ENCODE measurements around the gene TBC1D3H. TPM values are rescaled to one million over a fixed set of nuclear protein-coding genes. Genes with fewer than 3 reads are reported as not detected.
"Not testable (repeated sequence)": the region's sequence is repeated elsewhere in the genome, so short reads cannot be mapped to it uniquely, and the experiment has no call there.

Gene TBC1D3H
- 1 to 10 TPM in 1 of 2 experiments, not detected in 1; 2.6 TPM for total RNA-seq

- H3K36me3 Mint-ChIP-seq; H3K27ac Mint-ChIP-seq; H3K4me3 Mint-ChIP-seq; ATAC-seq (ENCODE audit: low read depth); H3K27me3 Mint-ChIP-seq; POLR2A ChIA-PET; DNase-seq; H3K9me3 Mint-ChIP-seq; H3K4me1 Mint-ChIP-seq: not testable (repeated sequence)
Measured at GRCh38 chr17:36388385-36389245, at the start of gene TBC1D3H. TBC1D3H (minus strand) TSS chr17:36388435; CDS start chr17:36386895, 1,540 bp downstream.

- H3K4me3 Mint-ChIP-seq; H3K9me3 Mint-ChIP-seq; ATAC-seq (ENCODE audit: low read depth); H3K27me3 Mint-ChIP-seq; POLR2A ChIA-PET; H3K27ac Mint-ChIP-seq; DNase-seq; H3K4me1 Mint-ChIP-seq; H3K36me3 Mint-ChIP-seq: not testable (repeated sequence)
Measured at GRCh38 chr17:36428891-36429290, 40.7 kb upstream of the TBC1D3H start.

GRCh38 chr17:36415180-36415941, 27.1 kb upstream of the TBC1D3H start:
- DNase-seq, H3K27me3 Mint-ChIP-seq: not testable (repeated sequence)

GRCh38 chr17:36390943-36391645, 2.9 kb upstream of the TBC1D3H start:
- H3K27me3 Mint-ChIP-seq; H3K4me1 Mint-ChIP-seq; POLR2A ChIA-PET; H3K9me3 Mint-ChIP-seq; H3K27ac Mint-ChIP-seq; DNase-seq; H3K36me3 Mint-ChIP-seq; H3K4me3 Mint-ChIP-seq; ATAC-seq (ENCODE audit: low read depth): not testable (repeated sequence)

More at GRCh38 chr17:36415180-36415941, 27.1 kb upstream of the TBC1D3H start:
- H3K4me1 Mint-ChIP-seq; H3K9me3 Mint-ChIP-seq; H3K36me3 Mint-ChIP-seq; ATAC-seq (ENCODE audit: low read depth); POLR2A ChIA-PET; H3K27ac Mint-ChIP-seq; H3K4me3 Mint-ChIP-seq: not testable (repeated sequence)

- H3K4me3 Mint-ChIP-seq; H3K36me3 Mint-ChIP-seq; POLR2A ChIA-PET; H3K9me3 Mint-ChIP-seq; ATAC-seq (ENCODE audit: low read depth); DNase-seq; H3K27ac Mint-ChIP-seq; H3K27me3 Mint-ChIP-seq; H3K4me1 Mint-ChIP-seq: not testable (repeated sequence)
Measured at GRCh38 chr17:36375938-36376337, 12.3 kb downstream of the TBC1D3H start.

- H3K4me3 Mint-ChIP-seq; H3K4me1 Mint-ChIP-seq; H3K27me3 Mint-ChIP-seq; H3K27ac Mint-ChIP-seq; DNase-seq; POLR2A ChIA-PET; H3K9me3 Mint-ChIP-seq; H3K36me3 Mint-ChIP-seq; ATAC-seq (ENCODE audit: low read depth): not testable (repeated sequence)
Measured at GRCh38 chr17:36362496-36362895, 25.7 kb downstream of the TBC1D3H start.

Other genes starting within 250 kb of the TBC1D3H start
- 1 to 10 TPM; 7.7 to 9.9 TPM for gene TBC1D3B, start 211.8 kb downstream of the TBC1D3H start, total RNA-seq
- 10 to 100 TPM; 13.7 to 18.4 TPM for gene CCL3L1, start 191.7 kb downstream of the TBC1D3H start, total RNA-seq
- gene CCL4L2, start 177.4 kb downstream of the TBC1D3H start, total RNA-seq = 1 to 10 TPM; 4.0 to 8.7 TPM
- gene TBC1D3I, start 123.9 kb downstream of the TBC1D3H start, total RNA-seq = under 1 TPM; 0.78 to 0.88 TPM
- not detected for gene TBC1D3G, start 64.6 kb downstream of the TBC1D3H start, total RNA-seq
- gene ZNHIT3, start 98.2 kb upstream of the TBC1D3H start, total RNA-seq = 10 to 100 TPM; 48.4 to 48.8 TPM
- gene MYO19, start 146.4 kb upstream of the TBC1D3H start, total RNA-seq = 100 to 1,000 TPM; 113 to 117 TPM
- gene PIGW, start 146.6 kb upstream of the TBC1D3H start, total RNA-seq = 10 to 100 TPM in 1 of 2 experiments, 1 to 10 TPM in 1; 8.6 to 11.1 TPM
- 100 to 1,000 TPM; 134 to 136 TPM for gene GGNBP2, start 156.5 kb upstream of the TBC1D3H start, total RNA-seq
- 1 to 10 TPM; 4.7 to 4.8 TPM for gene DHRS11, start 203.4 kb upstream of the TBC1D3H start, total RNA-seq
- 1 to 10 TPM; 9.0 to 9.4 TPM for gene MRM1, start 213.1 kb upstream of the TBC1D3H start, total RNA-seq

Measured in activated naive CD8-positive, alpha-beta T cell treated with anti-CD3 and anti-CD28 coated beads, Interleukin-2, amount 10 ng/mL, durations not matched to agents 7 days and 5 days (primary cell).